ENCODE results near the gene SPEN.
A peak's percentile ranks its signal among the peaks of the same experiment; 100 is the strongest.
"Not testable (repeated sequence)": the region's sequence is repeated elsewhere in the genome, so short reads cannot be mapped to it uniquely, and the experiment has no call there.

SPEN gene

DNA sequence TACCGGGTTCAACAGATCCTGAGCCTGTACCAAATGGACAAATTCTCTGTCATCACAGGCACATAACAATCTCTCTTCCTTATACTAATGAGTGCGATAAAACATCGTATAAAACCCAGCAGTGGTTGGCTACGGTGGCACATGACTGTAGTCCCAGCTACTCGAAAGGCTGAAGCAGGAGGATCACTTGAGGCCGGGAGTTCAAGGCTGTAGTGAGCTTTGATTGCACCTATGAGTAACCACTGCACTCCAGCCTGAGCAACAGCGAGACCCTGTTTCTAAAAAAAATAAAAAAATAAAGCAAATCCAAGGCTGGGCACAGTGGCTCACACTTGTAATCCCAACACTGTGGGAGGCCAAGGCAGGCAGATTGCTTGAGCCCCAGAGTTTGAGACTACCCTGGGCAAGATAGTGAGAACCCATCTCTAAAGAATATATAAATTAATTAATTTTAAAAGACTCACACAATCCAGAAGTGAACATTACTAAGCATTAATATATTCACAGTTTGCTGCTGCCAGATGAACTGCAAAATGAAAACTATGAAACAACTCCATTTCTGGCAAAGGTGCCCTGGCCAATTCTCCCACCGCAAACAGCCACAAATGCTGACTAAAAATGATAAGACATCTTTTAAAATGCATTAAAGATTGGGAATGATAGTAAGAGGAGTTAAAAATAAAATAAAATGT lies 115.3 kb downstream of the SPEN start:
- DNase-seq, result no peak

- no peak for DNase-seq
Observed at GRCh38 chr1:15963363-15963967, 116.0 kb downstream of the SPEN start.

DNA sequence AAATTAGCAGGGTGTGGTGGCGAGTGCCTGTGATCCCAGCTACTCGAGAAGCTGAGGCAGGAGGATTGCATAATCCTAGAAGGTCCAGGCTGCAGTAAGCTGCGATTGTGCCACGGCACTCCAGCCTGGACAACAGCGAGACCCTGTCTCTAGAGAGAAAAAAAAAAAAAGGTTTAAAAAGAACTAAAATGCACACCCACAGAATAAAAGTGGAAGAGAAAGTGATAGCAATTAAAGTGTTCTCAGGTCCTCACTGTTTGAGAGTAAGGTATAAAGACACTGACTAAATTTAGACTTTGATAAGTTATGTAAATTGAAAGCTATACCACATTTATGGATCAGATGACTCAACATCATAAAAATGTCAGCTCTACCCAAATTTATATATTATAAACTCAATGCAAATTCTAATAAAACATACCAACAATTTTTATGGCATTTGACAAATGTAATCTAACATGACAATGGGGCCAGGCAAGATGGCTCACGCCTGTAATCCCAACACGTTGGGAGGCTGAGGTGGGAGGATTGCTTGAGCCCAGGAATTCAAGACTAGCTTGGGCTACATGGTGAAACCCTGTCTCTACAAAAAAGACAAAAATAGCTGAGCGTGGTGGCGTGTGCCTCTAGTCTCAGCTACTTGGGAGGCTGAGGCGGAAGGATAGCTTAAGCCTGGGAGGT lies 116.6 kb downstream of the SPEN start:
- peak in 3 of 4 experiments; percentile 28 to 43 (median 39) for DNase-seq

DNA sequence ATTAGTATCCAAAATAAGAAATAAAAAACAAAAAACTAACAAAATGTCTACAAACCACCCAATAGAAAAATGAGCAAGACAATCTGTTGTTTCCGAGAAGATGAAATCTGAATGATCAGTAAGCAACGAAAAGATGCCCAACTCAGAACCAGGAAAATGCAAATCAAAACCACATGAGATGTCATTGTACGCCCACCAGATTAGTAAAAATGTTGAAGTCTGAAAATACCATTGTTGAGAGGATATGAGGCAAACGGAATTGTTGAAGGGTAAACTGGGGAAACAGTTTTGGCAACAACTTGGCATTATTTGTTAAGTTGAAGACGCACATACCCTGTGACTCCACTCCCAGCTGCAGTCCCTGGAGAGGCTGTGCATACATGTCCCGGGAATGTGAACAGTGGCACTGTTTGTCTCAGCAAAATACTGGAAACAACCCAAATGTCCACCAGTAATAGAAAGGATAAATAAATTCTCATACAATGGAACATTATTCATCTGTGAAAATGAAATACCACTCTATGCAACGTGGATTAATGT lies 117.8 kb downstream of the SPEN start:
- peak; percentile 59 to 89 (median 80) for DNase-seq

- DNase-seq, result peak; percentile 90 to 96 (median 94)
Observed at GRCh38 chr1:15966081-15966955, 118.8 kb downstream of the SPEN start.

- DNase-seq, result no peak
Observed at GRCh38 chr1:15966956-15967344, 119.4 kb downstream of the SPEN start.

DNA sequence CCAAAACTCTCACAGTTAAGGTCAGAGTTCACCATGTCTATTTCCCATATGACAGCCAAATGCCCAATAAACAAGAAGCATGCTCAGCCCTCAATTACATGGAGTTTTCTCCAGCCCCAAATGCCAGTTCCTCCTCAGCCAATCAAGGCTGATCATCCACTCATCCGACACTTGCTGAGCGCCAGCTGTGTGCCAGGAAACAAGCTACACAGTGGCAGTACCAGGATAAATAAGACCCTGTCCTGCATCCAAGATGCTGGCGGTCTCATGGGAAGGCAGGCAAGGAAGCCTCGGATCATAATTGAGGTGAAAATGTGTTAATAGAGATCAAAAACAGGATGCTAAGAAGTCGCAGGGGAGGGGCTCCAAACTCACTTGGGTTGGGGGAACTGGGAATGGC lies 120.7 kb downstream of the SPEN start:
- DNase-seq, result no peak

DNA sequence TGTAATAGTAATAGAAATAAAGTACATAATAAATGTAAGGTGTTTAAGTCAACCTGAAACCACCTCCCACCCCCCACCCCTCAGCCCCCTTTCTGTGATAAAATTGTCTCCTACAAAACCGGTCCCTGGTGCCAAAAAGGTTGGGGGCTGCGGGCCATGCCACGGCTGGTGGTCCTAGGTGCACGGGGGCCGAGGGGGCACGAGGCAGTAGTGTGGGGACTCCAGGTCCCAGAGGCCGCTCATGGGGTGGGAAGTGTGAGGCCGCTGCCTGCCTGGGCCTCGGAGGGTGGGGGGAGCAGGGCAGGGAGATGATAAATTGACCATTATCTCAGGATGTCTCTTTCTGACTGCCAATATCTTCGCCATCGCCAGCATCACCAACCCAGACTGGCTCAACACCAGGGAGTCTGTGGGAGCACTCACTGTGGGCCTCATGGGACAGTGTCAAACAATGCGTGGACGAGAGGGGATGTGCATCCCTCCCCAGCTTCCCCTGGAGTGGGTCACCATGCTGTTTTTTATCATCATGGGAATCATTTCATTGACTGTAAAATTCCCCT lies 121.9 kb downstream of the SPEN start:
- DNase-seq, result no peak

- peak in 3 of 4 experiments; percentile 33 to 71 (median 54) for DNase-seq
Observed at GRCh38 chr1:15970911-15971310, 123.4 kb downstream of the SPEN start.

DNA sequence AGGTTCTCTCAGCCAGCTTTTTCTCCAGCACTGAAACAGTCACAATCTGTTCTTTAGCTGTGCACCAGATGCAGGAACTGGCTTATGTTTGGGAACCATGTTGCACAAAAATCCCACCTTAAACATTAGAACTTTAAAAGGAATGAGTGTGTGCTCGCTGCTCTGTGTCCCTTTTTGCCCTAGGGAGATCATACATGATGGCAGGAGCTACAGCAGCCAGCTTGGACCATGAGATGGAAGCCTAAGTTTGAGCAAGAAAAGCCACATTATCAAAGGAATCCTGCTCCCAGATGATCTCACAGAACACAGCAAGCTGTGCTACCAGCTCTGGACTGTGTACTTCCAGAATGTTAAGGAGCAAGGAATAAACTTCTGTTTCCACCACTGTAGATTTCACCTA lies 124.9 kb downstream of the SPEN start:
- no peak for DNase-seq

- no peak for DNase-seq
Observed at GRCh38 chr1:15973772-15974171, 126.3 kb downstream of the SPEN start.

- no peak for DNase-seq
Observed at GRCh38 chr1:15974855-15975254, 127.3 kb downstream of the SPEN start.

DNA sequence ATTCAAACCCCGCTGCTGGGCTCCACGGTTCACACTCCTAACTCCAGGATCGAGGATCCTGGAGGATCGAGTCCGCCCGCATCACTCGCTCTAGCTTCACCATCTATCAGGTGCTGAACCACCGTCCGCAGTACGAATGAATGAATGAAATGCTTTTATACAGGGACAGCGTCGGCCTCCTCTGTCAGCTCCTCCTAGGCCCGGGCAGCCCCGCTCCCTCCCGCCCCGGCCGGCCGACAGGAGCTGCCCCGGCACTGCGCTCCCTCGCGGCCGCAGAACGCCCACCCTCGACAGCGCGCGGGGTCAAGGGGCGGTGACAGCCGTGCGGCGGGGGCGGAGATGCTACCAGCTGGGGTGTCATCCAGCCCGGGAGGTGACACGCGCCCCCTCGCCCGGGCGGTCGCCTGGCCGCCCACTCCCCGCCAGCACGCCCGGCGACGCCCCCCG lies 127.9 kb downstream of the SPEN start:
- peak; percentile 77 to 92 (median 88) for DNase-seq

DNA sequence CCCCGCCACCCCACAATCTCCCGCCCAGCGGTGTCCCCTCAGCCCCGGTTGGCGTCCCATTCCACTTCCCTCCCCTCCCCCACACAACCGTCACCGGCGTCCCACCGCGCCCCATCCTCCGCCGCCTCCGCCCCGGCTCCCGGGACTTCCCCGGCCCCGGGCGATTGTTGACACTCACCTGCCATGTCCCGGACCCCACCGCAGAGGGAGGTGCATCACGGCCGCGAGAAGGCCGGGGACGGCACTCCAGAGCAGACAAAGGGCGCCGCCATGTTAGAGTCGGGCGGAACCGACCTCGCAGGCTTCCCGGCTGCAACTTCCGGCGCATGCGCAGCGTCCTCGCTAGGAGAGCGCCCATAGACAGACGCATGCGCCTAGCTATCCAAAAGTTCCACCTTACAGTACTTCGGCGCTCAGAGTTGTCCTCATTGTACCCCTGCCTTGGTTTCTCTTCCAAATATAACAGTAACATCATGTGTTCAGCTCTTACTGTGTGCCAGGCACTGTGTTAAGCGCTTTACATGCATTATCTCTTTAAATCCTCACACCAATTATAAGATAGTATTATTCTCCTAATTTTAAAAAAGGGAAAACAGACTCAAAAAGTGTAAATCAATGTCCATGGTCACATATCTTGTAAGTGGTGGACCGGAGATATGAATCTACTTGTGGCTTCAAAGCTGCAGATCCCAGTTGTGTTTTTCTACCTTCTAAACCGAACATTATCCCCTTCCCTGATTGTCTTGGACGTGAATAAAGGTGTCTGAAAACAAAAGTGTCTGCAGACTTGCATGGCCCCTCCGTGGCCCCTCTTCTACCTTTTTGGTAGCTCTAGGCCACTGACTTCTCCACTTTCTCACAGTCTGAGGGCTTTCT lies 128.5 kb downstream of the SPEN start, which contains the start of gene ZBTB17:
Gene ZBTB17, minus strand, starts transcription at position 297 of the 876 bp plus-strand sequence. CDS start 27,606 bp downstream, outside the sequence.
- DNase-seq, result peak; percentile 97 to 99 (median 98)

DNA sequence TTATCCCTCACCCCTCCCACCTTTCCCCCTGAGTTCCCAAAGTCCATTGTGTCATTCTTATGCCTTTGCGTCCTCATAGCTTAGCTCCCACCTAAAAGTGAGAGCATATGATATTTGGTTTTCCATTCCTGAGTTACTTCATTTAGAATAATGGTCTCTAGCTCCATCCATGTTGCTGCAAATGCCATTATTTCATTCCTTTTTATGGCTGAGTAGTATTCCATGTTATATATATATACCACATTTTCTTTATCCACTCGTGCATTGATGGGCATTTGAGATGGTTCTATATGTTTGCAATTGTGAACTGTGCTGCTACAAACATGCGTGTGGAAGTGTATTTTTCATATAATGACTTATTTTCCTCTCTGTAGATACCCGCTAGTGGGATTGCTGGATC lies 130.4 kb downstream of the SPEN start:
- not testable (repeated sequence) for DNase-seq

DNA sequence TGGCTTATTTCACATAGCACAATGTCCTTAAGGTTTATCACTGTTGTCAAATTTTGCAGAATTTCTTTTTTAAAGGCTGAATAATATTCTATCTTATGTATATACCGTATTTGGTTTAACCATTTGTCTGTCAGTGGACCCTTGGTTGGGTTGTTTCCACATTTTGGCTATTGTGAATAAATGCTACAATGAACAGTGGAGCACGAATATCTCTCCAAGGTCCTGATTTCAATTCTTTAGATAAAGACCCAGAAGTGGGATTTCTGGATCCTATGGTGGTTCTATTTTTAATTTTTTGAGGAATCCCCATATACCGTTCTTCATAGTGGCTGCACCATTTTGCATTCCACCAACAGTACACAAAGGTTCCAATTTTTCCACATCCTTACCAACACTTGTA lies 134.2 kb downstream of the SPEN start:
- no peak for DNase-seq

DNA sequence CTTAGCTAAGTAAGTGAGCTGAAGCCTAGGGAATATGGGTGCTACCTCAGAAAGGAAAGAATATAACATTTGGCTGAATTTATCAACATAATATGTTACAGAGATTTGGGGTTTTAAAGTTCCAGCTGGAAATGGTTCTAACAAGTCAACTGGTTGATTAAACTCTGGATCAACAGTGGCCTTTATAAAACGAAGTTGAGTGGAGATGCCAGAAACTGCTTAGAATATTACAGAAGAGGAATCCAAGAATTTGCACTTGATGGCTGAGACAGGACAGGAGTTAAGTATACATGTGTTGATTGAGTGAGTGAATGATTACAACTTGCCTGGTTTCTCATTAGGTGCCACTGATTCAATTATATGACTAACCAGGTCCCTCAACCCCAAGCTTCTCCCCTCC lies 135.8 kb downstream of the SPEN start:
- DNase-seq, result no peak

GRCh38 chr1:15985611-15986297 lies 138.2 kb downstream of the SPEN start:
- peak in 2 of 4 experiments; percentile 24 to 40 for DNase-seq

DNA sequence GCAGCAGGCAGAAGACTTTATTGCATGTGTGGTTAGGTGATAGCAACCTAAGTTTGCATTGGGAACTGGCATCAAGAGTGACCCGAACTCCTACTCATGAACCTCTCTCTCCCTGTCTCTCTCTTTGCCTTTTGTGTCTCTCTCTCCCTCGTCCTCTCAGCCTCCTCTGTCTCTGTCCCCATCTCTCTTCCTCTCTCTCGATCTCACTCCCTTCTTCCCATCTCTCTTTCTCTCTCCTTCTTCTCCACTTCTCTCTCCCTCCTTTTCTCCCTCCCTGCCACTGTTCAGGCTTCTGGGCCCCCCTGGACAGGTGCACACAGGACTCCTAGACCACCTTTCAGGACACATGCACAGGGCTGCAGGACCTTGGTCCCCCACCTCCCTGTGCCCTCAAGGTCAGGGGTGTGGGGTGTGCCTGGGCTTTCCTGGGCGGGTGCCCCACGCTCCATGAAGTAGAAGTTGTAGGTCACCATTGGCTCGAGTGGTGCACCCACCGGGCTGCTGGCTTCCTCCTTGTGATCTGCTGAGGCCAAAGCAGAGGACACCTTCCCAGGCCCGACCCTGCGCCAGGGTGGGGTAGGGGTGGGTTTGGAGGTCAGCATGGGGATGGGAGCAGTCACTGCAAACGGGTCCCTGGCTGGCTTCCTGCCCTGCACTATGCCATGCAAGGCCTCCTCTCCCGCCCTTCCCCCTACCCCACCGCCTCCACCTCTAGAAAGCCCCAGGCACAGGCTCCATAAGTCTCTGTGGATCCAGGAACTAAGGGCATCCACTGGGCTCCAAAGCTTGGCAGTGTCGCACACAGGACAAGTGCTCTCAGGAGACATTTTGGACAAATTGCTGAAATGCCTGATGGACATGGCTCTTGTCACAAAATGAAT lies 141.6 kb downstream of the SPEN start:
- DNase-seq, result no peak
